ENCODE data around the gene BBS9. TPM values are rescaled to one million over a fixed set of nuclear protein-coding genes. Genes with fewer than 3 reads are reported as not detected.

Gene BBS9
- total and polyA plus RNA-seq, 3 donors from 2014 or later: 39.3 to 55.7 (median 53.3) TPM

- TF ChIP-seq CTCF (IDR thresholded peaks at IDR 0.05) (no peak), POLR2A (IDR thresholded peaks at IDR 0.05) (no peak)
- WGBS, 2 donors: 93 to 95% methylated on average over 1 of the region's 1 CpG
These were observed 448.8 kb downstream of the BBS9 start for GRCh38 chr7:33578166-33578565.

GRCh38 chr7:33578881-33579672, 449.7 kb downstream of the BBS9 start:
- no peaks in the 10 kb centered on the region for H3K27me3 ChIP-seq

More at GRCh38 chr7:33578166-33578565, 448.8 kb downstream of the BBS9 start:
- intact Hi-C loops (cut with DNase I; ENCODE audit: low total_unique reads): no loop called here
- Histone ChIP-seq H3K27ac (no peak overlapping the region), H3K9me3 (no peaks in the 10 kb centered on the region), H3K4me1 (no peaks in the 10 kb centered on the region), H3K4me3 (no peak overlapping the region), H3K27me3 (no peaks in the 10 kb centered on the region), H3K36me3 (ENCODE audit: low read depth, missing control alignments) (no peaks in the 10 kb centered on the region)
- DNase-seq: no peak

GRCh38 chr7:33579673-33579960, 450.3 kb downstream of the BBS9 start:
- intact Hi-C loops (cut with DNase I; ENCODE audit: low total_unique reads): no loop called here
- H3K9me3 ChIP-seq: no peaks in the 10 kb centered on the region

More at GRCh38 chr7:33578881-33579672, 449.7 kb downstream of the BBS9 start:
- DNase-seq: no peak
- intact Hi-C loops (cut with DNase I; ENCODE audit: low total_unique reads): no loop called here
- Histone ChIP-seq H3K36me3 (ENCODE audit: low read depth, missing control alignments) (no peaks in the 10 kb centered on the region), H3K9me3 (no peaks in the 10 kb centered on the region), H3K4me1 (no peaks in the 10 kb centered on the region), H3K27ac (no peak overlapping the region), H3K4me3 (no peak overlapping the region)
- 85 to 89% methylated on average over 5 of the region's 5 CpGs for WGBS, 2 donors
- TF ChIP-seq POLR2A (IDR thresholded peaks at IDR 0.05) (no peak), CTCF (IDR thresholded peaks at IDR 0.05) (no peak)

GRCh38 chr7:33581236-33581635, 451.9 kb downstream of the BBS9 start:
- 38 to 42% methylated on average over 3 of the region's 3 CpGs for WGBS, 2 donors
- no peaks in the 10 kb centered on the region for H3K36me3 ChIP-seq (ENCODE audit: low read depth, missing control alignments)
- no peak for DNase-seq

More at GRCh38 chr7:33579673-33579960, 450.3 kb downstream of the BBS9 start:
- Histone ChIP-seq H3K36me3 (ENCODE audit: low read depth, missing control alignments) (no peaks in the 10 kb centered on the region), H3K4me1 (no peaks in the 10 kb centered on the region), H3K27me3 (no peaks in the 10 kb centered on the region), H3K4me3 (no peak overlapping the region), H3K27ac (no peak overlapping the region)
- no peak for TF ChIP-seq POLR2A (IDR thresholded peaks at IDR 0.05)
- TF ChIP-seq CTCF (IDR thresholded peaks at IDR 0.05): no peak
- DNase-seq: no peak

More at GRCh38 chr7:33581236-33581635, 451.9 kb downstream of the BBS9 start:
- Histone ChIP-seq H3K4me3 (no peak overlapping the region), H3K27me3 (no peaks in the 10 kb centered on the region), H3K4me1 (no peaks in the 10 kb centered on the region), H3K9me3 (no peaks in the 10 kb centered on the region), H3K27ac (no peak overlapping the region)
- intact Hi-C loops (cut with DNase I; ENCODE audit: low total_unique reads): no loop called here
- TF ChIP-seq CTCF (IDR thresholded peaks at IDR 0.05) (no peak), POLR2A (IDR thresholded peaks at IDR 0.05) (no peak)

Measured in testis (tissue), 3 donors.